OCI-LY3 (cell line): ENCODE data around the gene PDGFRA.
"Not testable (repeated sequence)": the region's sequence is repeated elsewhere in the genome, so short reads cannot be mapped to it uniquely, and the experiment has no call there.

Experiments
- CTCF ChIP-seq: fragments of 200-600, 300-600 bp; sonication (generic); IDR thresholded peaks from 2 replicates; pipeline ENCODE4 v1.5.1; 2014; ENCODE audit warnings: antibody characterized with exemption, low read length, low read depth
- EZH2phosphoT487 ChIP-seq: fragments of 200-600 bp; shearing (Covaris generic); IDR thresholded peaks from 2 replicates; pipeline ENCODE4 v1.6.1; 2018; ENCODE audit warnings: antibody characterized with exemption, mixed run types, low read depth

- not testable (repeated sequence) for TF ChIP-seq CTCF, EZH2phosphoT487
Measured at GRCh38 chr4:54241268-54241823, 12.3 kb downstream of the PDGFRA start.
